Gastrocnemius medialis (tissue), 4 donors: ENCODE measurements around the gene ASTN2.

ENCODE experiments used
- CTCF ChIP-seq, 5 experiments: fragments of 450-650 bp in 3 of 5; fragments of 200-600 bp in 2 of 5; sonication (generic) in 2 of 5; IDR thresholded peaks in 4 of 5; conservative IDR thresholded peaks in 1 of 5; 1 replicate in 4 of 5; 2 replicates in 1 of 5; pipeline ENCODE4 v1.5.1; 2016 to 2019; ENCODE audit warnings: antibody characterized with exemption in 5 of 5, mild to moderate bottlenecking in 3 of 5, moderate library complexity in 3 of 5
- POLR2A ChIP-seq, 2 donors: fragments of 450-650 bp; IDR thresholded peaks; one replicate each; pipeline ENCODE4 v1.6.1; 2017; ENCODE audit warnings: antibody characterized with exemption in 2 of 2, mild to moderate bottlenecking in 2 of 2, moderate library complexity in 2 of 2

- TF ChIP-seq CTCF (IDR thresholded peaks at IDR 0.05 in 4 of 5, conservative IDR thresholded peaks at IDR 0.05 in 1 of 5) (no peak), POLR2A (IDR thresholded peaks at IDR 0.05) (no peak)
Observed at GRCh38 chr9:117101008-117101407, 313.8 kb downstream of the ASTN2 start.
